ENCODE results near the gene PADI3.

DNA sequence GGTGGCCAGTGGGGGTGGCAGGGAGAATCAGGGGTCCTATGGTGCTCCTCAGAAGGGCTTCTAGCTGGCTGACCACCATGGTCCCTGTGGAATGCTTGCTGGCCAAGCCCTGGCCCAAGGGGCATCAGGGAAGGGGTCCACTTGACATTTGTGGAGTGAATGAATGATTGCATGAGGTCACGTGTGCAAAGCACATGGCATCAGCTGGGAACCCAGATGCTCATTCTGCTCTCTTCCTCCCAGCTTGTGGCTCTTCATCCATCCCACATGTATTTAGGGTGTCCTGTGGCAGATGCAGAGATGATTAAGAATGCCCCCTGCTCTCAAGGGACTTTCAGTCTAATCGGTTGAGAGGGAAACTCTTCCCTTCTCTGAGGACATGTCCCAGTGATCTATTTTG, 32.0 kb downstream of the PADI3 start:
- no peak for TF ChIP-seq CTCF (IDR thresholded peaks at IDR 0.05)
- TF ChIP-seq REST (IDR thresholded peaks at IDR 0.05; ENCODE audit: low read depth, low read length) = no peak
- TF ChIP-seq YY1 (IDR thresholded peaks at IDR 0.05; ENCODE audit: low read depth) = no peak
- no peak for TF ChIP-seq POLR2AphosphoS5 (IDR thresholded peaks at IDR 0.05; ENCODE audit: low read depth, low read length)
- no peak for TF ChIP-seq EZH2phosphoT487 (IDR thresholded peaks at IDR 0.05; ENCODE audit: borderline replicate concordance, low read depth)
- TF ChIP-seq, protein P1, sequence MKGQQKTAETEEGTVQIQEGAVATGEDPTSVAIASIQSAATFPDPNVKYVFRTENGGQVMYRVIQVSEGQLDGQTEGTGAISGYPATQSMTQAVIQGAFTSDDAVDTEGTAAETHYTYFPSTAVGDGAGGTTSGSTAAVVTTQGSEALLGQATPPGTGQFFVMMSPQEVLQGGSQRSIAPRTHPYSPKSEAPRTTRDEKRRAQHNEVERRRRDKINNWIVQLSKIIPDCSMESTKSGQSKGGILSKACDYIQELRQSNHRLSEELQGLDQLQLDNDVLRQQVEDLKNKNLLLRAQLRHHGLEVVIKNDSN (IDR thresholded peaks at IDR 0.05; ENCODE audit: borderline replicate concordance, low read depth) = no peak
